Measurements from ENCODE around the gene LRMDA. TPM values are rescaled to one million over a fixed set of nuclear protein-coding genes. Genes with fewer than 3 reads are reported as not detected.

Gene LRMDA
- total and polyA plus RNA-seq, 10 of the 15 experiments (the other 5 are each of a cell fraction or from before 2014, with no cell fraction given) = 0.07 to 0.54 (median 0.29) TPM; not detected in 4

- FAIRE-seq (no peak), DNase-seq (ENCODE audit: low read depth, low spot score) (no peak), ATAC-seq (no peak)
- ChIA-PET RAD21 (ENCODE audit: unreplicated experiment) (no interaction called here), POLR2A (interaction anchor here (1.2 kb wide), 1 partner anchor 28 kb away, joined by 3 read pairs; no protein-coding TSS in a partner anchor), SMC1A (ENCODE audit: uncharacterized antibody, unreplicated experiment) (interaction anchor here (0.7 to 2.0 kb wide), 3 partner anchors 9 to 74 kb away, joined by 3 to 4 read pairs (median 4); no protein-coding TSS in a partner anchor), CTCF (interaction anchor here (0.5 to 1.3 kb wide), 2 partner anchors 30 to 65 kb away, joined by 3 read pairs; no protein-coding TSS in a partner anchor)
- no peak overlapping the region for H3K4me3 ChIP-seq
- H3K79me2 ChIP-seq (ENCODE audit: control insufficient read depth, insufficient read depth, low read length) = no peaks in the 10 kb centered on the region
- BruUV-seq (replicated peaks) = no TSS peak
- no peak overlapping the region for H3K27ac ChIP-seq (ENCODE audit: control insufficient read depth, insufficient read depth)
- in situ Hi-C loops (cut with MboI) (no loop called here), intact Hi-C loops (cut with micrococcal nuclease; ENCODE audit: unreplicated experiment) (no loop called here)
- H3K9ac ChIP-seq (ENCODE audit: control insufficient read depth, insufficient read depth, low read length) = no peak overlapping the region
- no peaks in the 10 kb centered on the region for H3K9me3 ChIP-seq (replicated peaks; ENCODE audit: control insufficient read depth, insufficient read depth, low read length)
- H3K4me2 ChIP-seq (ENCODE audit: control insufficient read depth, insufficient read depth) = no peak overlapping the region
- no peaks in the 10 kb centered on the region for H3K36me3 ChIP-seq (ENCODE audit: control insufficient read depth in 2 of 2, insufficient read depth in 2 of 2, low read length in 1 of 2)
- no peaks in the 10 kb centered on the region for H4K20me1 ChIP-seq (ENCODE audit: control insufficient read depth, insufficient read depth)
- no peak for TF ChIP-seq BHLHE40 (IDR thresholded peaks at IDR 0.05; ENCODE audit: borderline replicate concordance in 1 of 2, low read depth in 2 of 2, low read length in 1 of 2)
- no peak for TF ChIP-seq HDAC6 (IDR thresholded peaks at IDR 0.05; ENCODE audit: unreplicated experiment)
- no peak for TF ChIP-seq ZNF592 (IDR thresholded peaks at IDR 0.05)
- TF ChIP-seq SMAD1 (IDR thresholded peaks at IDR 0.05; ENCODE audit: low read depth, partially characterized antibody) = no peak
- TF ChIP-seq IRF4 (IDR thresholded peaks at IDR 0.05; ENCODE audit: low read depth, low read length) = no peak
- no peak for TF ChIP-seq EED (IDR thresholded peaks at IDR 0.05; ENCODE audit: low read depth)
- TF ChIP-seq RAD21 (IDR thresholded peaks at IDR 0.05; ENCODE audit: insufficient read depth, low read depth, low read length) = no peak
- no peak for TF ChIP-seq SUPT20H (IDR thresholded peaks at IDR 0.05; ENCODE audit: borderline replicate concordance, control insufficient read depth, low read depth, low read length)
- no peak for TF ChIP-seq PML (IDR thresholded peaks at IDR 0.05; ENCODE audit: low read length)
- TF ChIP-seq HDGF (IDR thresholded peaks at IDR 0.05) = no peak
- no peak for TF ChIP-seq RELA (IDR thresholded peaks at IDR 0.05; ENCODE audit: borderline replicate concordance, partially characterized antibody)
- TF ChIP-seq RUNX3 (IDR thresholded peaks at IDR 0.05; ENCODE audit: low read length) = no peak
- TF ChIP-seq ZZZ3 (IDR thresholded peaks at IDR 0.05; ENCODE audit: control insufficient read depth, insufficient read length, low read depth) = no peak
- TF ChIP-seq WRNIP1 (IDR thresholded peaks at IDR 0.05; ENCODE audit: borderline replicate concordance, low read depth, low read length) = no peak
- no peak for TF ChIP-seq ATF3 (IDR thresholded peaks at IDR 0.05; ENCODE audit: borderline replicate concordance, extremely low read depth, low read depth, low read length)
- no peak for TF ChIP-seq USF1 (IDR thresholded peaks at IDR 0.05; ENCODE audit: borderline replicate concordance, extremely low read length, insufficient read depth, low read depth, low read length)
- TF ChIP-seq TARDBP (IDR thresholded peaks at IDR 0.05; ENCODE audit: borderline replicate concordance) = no peak
- TF ChIP-seq MTA3 (IDR thresholded peaks at IDR 0.05; ENCODE audit: borderline replicate concordance, low read length) = no peak
- H2AFZ ChIP-seq (ENCODE audit: control insufficient read depth, low read depth, low read length) = no peak overlapping the region
- H3K4me1 ChIP-seq (ENCODE audit: control insufficient read depth, insufficient read depth, low read length) = no peaks in the 10 kb centered on the region
- H3K27me3 ChIP-seq (replicated peaks in 1 of 2; ENCODE audit: control insufficient read depth in 2 of 2, insufficient read depth in 2 of 2, low read length in 1 of 2) = peaks cover 0 to 12% of the 10 kb centered on the region in 2 experiments; a peak in 2 of 4 replicates
- WGBS (ENCODE audit: insufficient coverage, insufficient replicate concordance, low lambda C conversion rate, missing lambda C conversion rate) = 39% methylated on average over 5 of the region's 5 CpGs
Measured at GRCh38 chr10:75432176-75432575, 752 bp downstream of the LRMDA start.

Data from GM12878 (cell line).